Left renal cortex interstitium (tissue), 4 donors: Measurements from ENCODE around the gene TIMM21. TPM values are rescaled to one million over a fixed set of nuclear protein-coding genes. Genes with fewer than 3 reads are reported as not detected.

Experiments used
- DNase-seq, 4 donors: peaks; one replicate each; pipeline ENCODE4 v3.0.0-alpha.2; 2013; ENCODE audit warnings: low read depth in 4 of 4, low spot score in 2 of 4, missing footprints in 1 of 4
- polyA plus RNA-seq, 4 donors: library from polyadenylated mRNA; unstranded; fragments of 120-200 nt; gene quantifications; one replicate each; pipeline ENCODE4 v1.2.1, GENCODE V29; 2013; ENCODE audit not compliant: insufficient read length in 4 of 4

Gene TIMM21
- polyA plus RNA-seq, 4 donors, result 62.4 to 71.7 (median 67.6) TPM

- DNase-seq, result no peak
These were observed 1.6 kb upstream of the TIMM21 start for GRCh38 chr18:74146756-74147155.

- DNase-seq, result no peak
These were observed 888 bp upstream of the TIMM21 start for GRCh38 chr18:74147491-74147778.

- no peak for DNase-seq
These were observed 284 bp downstream of the TIMM21 start for GRCh38 chr18:74148543-74149070.

GRCh38 chr18:74149878-74150277, 1.6 kb downstream of the TIMM21 start:
- no peak for DNase-seq

- DNase-seq, result no peak
These were observed 3.9 kb downstream of the TIMM21 start for GRCh38 chr18:74152270-74152669.

GRCh38 chr18:74152857-74153256, 4.5 kb downstream of the TIMM21 start:
- DNase-seq, result no peak

GRCh38 chr18:74153377-74153776, 5.1 kb downstream of the TIMM21 start:
- DNase-seq, result no peak

GRCh38 chr18:74153793-74154192, 5.5 kb downstream of the TIMM21 start:
- no peak for DNase-seq

GRCh38 chr18:74154716-74155115, 6.4 kb downstream of the TIMM21 start:
- DNase-seq, result no peak

GRCh38 chr18:74155276-74155675, 7.0 kb downstream of the TIMM21 start:
- no peak for DNase-seq

GRCh38 chr18:74163019-74163660, 14.8 kb downstream of the TIMM21 start:
- no peak for DNase-seq

GRCh38 chr18:74166386-74166785, 18.1 kb downstream of the TIMM21 start:
- DNase-seq, result no peak

- DNase-seq, result no peak
These were observed 23.7 kb downstream of the TIMM21 start for GRCh38 chr18:74171910-74172606.

GRCh38 chr18:74172697-74173433, 24.5 kb downstream of the TIMM21 start:
- no peak for DNase-seq

- no peak for DNase-seq
These were observed 25.1 kb downstream of the TIMM21 start for GRCh38 chr18:74173434-74173750.

- DNase-seq, result no peak
These were observed 27.3 kb downstream of the TIMM21 start for GRCh38 chr18:74175658-74176057.

- no peak for DNase-seq
These were observed 30.6 kb downstream of the TIMM21 start for GRCh38 chr18:74178884-74179283.

GRCh38 chr18:74179623-74180199, 31.4 kb downstream of the TIMM21 start:
- no peak for DNase-seq

GRCh38 chr18:74182335-74182734, 34.0 kb downstream of the TIMM21 start:
- no peak for DNase-seq

- no peak for DNase-seq
These were observed 34.8 kb downstream of the TIMM21 start for GRCh38 chr18:74183130-74183529.

- DNase-seq, result no peak
These were observed 36.6 kb downstream of the TIMM21 start for GRCh38 chr18:74184875-74185274.

- no peak for DNase-seq
These were observed 37.5 kb downstream of the TIMM21 start for GRCh38 chr18:74185860-74186259.
